Measurements from ENCODE around the gene TRAPPC3. TPM values are rescaled to one million over a fixed set of nuclear protein-coding genes. Genes with fewer than 3 reads are reported as not detected.

TRAPPC3 gene
- total and polyA plus RNA-seq, 4 donors = 37.3 to 83.9 (median 61.3) TPM

- Histone ChIP-seq H3K9ac (ENCODE audit: insufficient read depth in 1 of 2, low read length in 2 of 2) (no peak overlapping the region), H3K27me3 (ENCODE audit: control insufficient read depth in 3 of 3, insufficient read depth in 3 of 3, low read length in 2 of 3) (no peaks in the 10 kb centered on the region), H3K4me1 (ENCODE audit: control insufficient read depth in 5 of 5, insufficient read depth in 5 of 5, low read length in 5 of 5) (peaks cover 4 to 10% (median 7%) of the 10 kb centered on the region in 5 donors), H3K4me3 (no peak overlapping the region), H3K36me3 (ENCODE audit: control insufficient read depth in 4 of 4, insufficient read depth in 4 of 4, low read length in 4 of 4) (peaks cover 3 to 50% (median 28%) of the 10 kb centered on the region in 4 donors), H3K27ac (ENCODE audit: low read depth in 1 of 2, low read length in 1 of 2) (no peak overlapping the region), H3K9me3 (ENCODE audit: control insufficient read depth in 4 of 4, insufficient read depth in 3 of 4, low read length in 3 of 4) (no peaks in the 10 kb centered on the region)
- TF ChIP-seq CTCF (IDR thresholded peaks at IDR 0.05; ENCODE audit: control extremely low read depth, extremely low read depth) = no peak
- WGBS, 2 donors = 73 to 77% methylated on average over 3 of the region's 3 CpGs
- ATAC-seq (ENCODE audit: insufficient read depth, low FRiP score) (no peak), DNase-seq (no peak)
Measured at GRCh38 chr1:36093929-36094328, 55.4 kb downstream of the TRAPPC3 start.

GRCh38 chr1:36093226-36093625, 56.1 kb downstream of the TRAPPC3 start:
- Histone ChIP-seq H3K9me3 (ENCODE audit: control insufficient read depth in 4 of 4, insufficient read depth in 3 of 4, low read length in 3 of 4) (no peaks in the 10 kb centered on the region), H3K9ac (ENCODE audit: insufficient read depth in 1 of 2, low read length in 2 of 2) (no peak overlapping the region), H3K4me1 (ENCODE audit: control insufficient read depth in 5 of 5, insufficient read depth in 5 of 5, low read length in 5 of 5) (peaks cover 4 to 14% (median 7%) of the 10 kb centered on the region in 5 donors), H3K27me3 (ENCODE audit: control insufficient read depth in 3 of 3, insufficient read depth in 3 of 3, low read length in 2 of 3) (no peaks in the 10 kb centered on the region), H3K36me3 (ENCODE audit: control insufficient read depth in 4 of 4, insufficient read depth in 4 of 4, low read length in 4 of 4) (peaks cover 3 to 50% (median 29%) of the 10 kb centered on the region in 4 donors), H3K4me3 (no peak overlapping the region), H3K27ac (ENCODE audit: low read depth in 1 of 2, low read length in 1 of 2) (no peak overlapping the region)
- DNase-seq = no peak
- 90 to 91% methylated on average over 7 of the region's 7 CpGs for WGBS, 2 donors
- no peak for TF ChIP-seq CTCF (IDR thresholded peaks at IDR 0.05; ENCODE audit: control extremely low read depth, extremely low read depth)
- ATAC-seq (ENCODE audit: insufficient read depth, low FRiP score) = no peak

GRCh38 chr1:36092798-36093185, 56.5 kb downstream of the TRAPPC3 start:
- Histone ChIP-seq H3K9ac (ENCODE audit: insufficient read depth in 1 of 2, low read length in 2 of 2) (no peak overlapping the region), H3K36me3 (ENCODE audit: control insufficient read depth in 4 of 4, insufficient read depth in 4 of 4, low read length in 4 of 4) (peaks cover 3 to 50% (median 29%) of the 10 kb centered on the region in 4 donors), H3K27ac (ENCODE audit: low read depth in 1 of 2, low read length in 1 of 2) (no peak overlapping the region), H3K27me3 (ENCODE audit: control insufficient read depth in 3 of 3, insufficient read depth in 3 of 3, low read length in 2 of 3) (no peaks in the 10 kb centered on the region), H3K4me3 (no peak overlapping the region), H3K9me3 (ENCODE audit: control insufficient read depth in 4 of 4, insufficient read depth in 3 of 4, low read length in 3 of 4) (no peaks in the 10 kb centered on the region), H3K4me1 (ENCODE audit: control insufficient read depth in 5 of 5, insufficient read depth in 5 of 5, low read length in 5 of 5) (peaks cover 4 to 17% (median 7%) of the 10 kb centered on the region in 5 donors)
- no peak for TF ChIP-seq CTCF (IDR thresholded peaks at IDR 0.05; ENCODE audit: control extremely low read depth, extremely low read depth)
- ATAC-seq (ENCODE audit: insufficient read depth, low FRiP score) (no peak), DNase-seq (no peak)
- WGBS, 2 donors = 95 to 97% methylated on average over 9 of the region's 9 CpGs

Data from lung (tissue), 12 donors.